Endothelial cell of umbilical vein (primary cell): Measurements from ENCODE around the gene PNLIPRP2.

ENCODE experiments used
- CTCF ChIP-seq, 2 donors: IDR thresholded peaks; 1 replicate in 1 of 2; 2 replicates in 1 of 2; pipeline ENCODE4 v1.5.1; 2011; ENCODE audit warnings: low read length in 2 of 2, mild to moderate bottlenecking in 2 of 2, moderate library complexity in 2 of 2, control low read depth in 1 of 2, inconsistent platforms in 1 of 2, low read depth in 1 of 2; ENCODE audit not compliant: insufficient read depth in 1 of 2; ENCODE audit errors: extremely low read depth in 1 of 2
- EZH2 ChIP-seq: IDR thresholded peaks from 2 replicates; pipeline ENCODE4 v1.6.1; 2012; ENCODE audit warnings: borderline replicate concordance, low read depth, mild to moderate bottlenecking, moderate library complexity, low read length, inconsistent platforms; ENCODE audit not compliant: severe bottlenecking

- TF ChIP-seq CTCF (IDR thresholded peaks at IDR 0.05; ENCODE audit: extremely low read depth in 1 of 2, insufficient read depth in 1 of 2, low read depth in 1 of 2, low read length in 2 of 2) (no peak), EZH2 (no peak)
Measured at GRCh38 chr10:116672891-116673290, 52.1 kb downstream of the PNLIPRP2 start.
